SKM-1 treated with dmso at 0.1 percent for 144 hours (cell line): ENCODE measurements around the gene AIG1.

Experiments
- DNase-seq: peaks from one replicate; lab custom pipeline; 2025; ENCODE audit not compliant: unreplicated experiment; lab: John Stamatoyannopoulos, UW

AIG1 gene

GRCh38 chr6:143092768-143093167, 32.1 kb downstream of the AIG1 start:
- DNase-seq = no peak

DNA sequence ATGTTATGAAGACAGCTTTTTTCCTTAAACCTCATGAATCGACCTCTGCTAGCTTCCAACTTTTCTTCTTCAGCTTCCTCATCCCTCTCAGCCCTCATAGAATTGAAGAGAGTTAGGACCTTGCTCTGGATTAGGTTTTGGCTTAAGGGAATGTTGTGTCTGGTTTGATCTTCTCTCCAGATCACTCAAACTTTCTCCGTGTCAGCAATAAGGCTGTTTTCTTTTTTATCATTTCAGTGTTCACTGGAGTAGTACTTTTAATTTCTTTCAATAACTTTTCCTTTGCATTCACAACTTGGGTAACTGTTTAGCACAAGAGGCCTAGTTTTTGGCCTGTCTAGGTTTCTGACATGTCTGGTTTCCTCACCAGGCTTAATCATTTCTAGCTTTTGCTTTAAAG, 32.6 kb downstream of the AIG1 start:
- DNase-seq = no peak

DNA sequence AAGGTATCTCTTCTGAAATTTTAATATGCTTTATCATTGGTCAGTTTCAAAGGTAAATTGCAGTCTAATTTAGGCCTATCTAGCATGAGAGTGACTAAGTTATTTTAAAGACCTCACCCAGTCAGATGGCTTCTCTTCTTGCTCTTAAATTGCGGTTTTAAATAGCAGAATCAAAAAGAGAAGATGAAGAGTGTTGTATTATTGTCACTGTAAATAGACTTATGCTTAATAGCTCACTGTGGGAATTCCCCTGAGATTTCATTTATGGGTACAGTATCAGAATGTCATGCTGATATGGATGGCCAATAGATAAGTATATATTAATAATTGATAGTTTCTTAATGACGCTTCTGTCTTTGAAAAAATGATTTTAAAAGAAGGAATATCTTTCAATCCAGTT, 35.7 kb downstream of the AIG1 start:
- DNase-seq = no peak

GRCh38 chr6:143097224-143097795, 36.6 kb downstream of the AIG1 start:
- DNase-seq = no peak

- DNase-seq = peak; percentile 88
Measured at GRCh38 chr6:143098054-143098671, 37.5 kb downstream of the AIG1 start.

DNA sequence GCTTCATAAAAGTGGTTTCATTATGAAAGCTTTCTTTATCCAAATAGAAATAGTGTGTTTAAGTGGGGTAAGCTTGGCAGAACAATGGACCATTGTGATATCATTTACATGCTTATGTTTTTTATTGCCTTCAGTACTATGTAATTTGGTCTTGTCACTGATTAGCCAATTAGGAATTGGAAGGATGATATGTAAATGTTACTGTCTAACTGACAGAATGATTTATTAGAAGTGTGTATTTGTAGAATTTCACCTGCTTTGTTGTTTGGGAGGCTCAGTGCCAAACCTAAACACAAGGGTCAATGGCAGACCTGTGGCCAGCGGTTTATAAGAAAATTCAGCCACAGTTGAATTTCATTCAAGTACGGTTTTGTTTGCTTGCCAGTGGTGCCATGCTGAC, 39.0 kb downstream of the AIG1 start:
- DNase-seq = no peak

DNA sequence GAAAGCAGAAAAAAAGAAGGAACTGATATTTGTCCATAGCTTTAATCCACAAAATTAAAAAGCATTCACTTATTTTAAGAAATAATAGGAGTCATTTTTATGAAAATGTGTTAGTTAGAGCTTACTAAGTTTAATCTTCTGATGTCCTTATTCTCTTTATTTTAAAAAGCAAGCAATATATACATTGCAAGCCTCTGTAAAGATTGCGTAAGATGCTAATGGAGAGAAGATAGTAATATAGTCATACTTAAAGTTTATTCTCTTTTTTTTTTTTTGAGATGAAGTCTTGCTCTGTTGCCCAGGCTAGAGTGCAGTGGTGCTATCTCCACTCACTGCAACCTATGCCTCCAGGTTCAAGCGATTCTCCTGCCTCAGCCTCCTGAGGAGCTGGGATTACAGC, 39.7 kb downstream of the AIG1 start:
- no peak for DNase-seq

DNA sequence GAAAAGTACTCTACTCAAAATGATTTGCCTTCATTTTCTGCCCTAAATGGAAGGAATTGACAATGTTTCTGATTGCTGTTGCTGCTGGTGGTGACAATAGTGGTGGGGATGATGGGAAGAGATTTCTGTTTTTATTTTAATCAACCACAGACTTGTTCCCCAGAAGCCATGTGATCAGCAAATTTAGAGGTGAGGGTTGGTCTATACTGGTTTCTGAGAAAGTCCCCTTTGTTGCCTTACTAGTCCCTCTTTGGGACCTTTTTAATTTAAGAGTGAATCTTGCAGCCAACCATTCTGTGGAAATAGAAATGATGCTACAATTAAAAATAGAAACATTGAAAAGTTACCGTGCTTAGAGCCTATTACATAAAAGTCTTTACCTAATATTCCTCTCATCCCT, 43.2 kb downstream of the AIG1 start:
- no peak for DNase-seq

GRCh38 chr6:143107440-143107839, 46.8 kb downstream of the AIG1 start:
- no peak for DNase-seq

DNA sequence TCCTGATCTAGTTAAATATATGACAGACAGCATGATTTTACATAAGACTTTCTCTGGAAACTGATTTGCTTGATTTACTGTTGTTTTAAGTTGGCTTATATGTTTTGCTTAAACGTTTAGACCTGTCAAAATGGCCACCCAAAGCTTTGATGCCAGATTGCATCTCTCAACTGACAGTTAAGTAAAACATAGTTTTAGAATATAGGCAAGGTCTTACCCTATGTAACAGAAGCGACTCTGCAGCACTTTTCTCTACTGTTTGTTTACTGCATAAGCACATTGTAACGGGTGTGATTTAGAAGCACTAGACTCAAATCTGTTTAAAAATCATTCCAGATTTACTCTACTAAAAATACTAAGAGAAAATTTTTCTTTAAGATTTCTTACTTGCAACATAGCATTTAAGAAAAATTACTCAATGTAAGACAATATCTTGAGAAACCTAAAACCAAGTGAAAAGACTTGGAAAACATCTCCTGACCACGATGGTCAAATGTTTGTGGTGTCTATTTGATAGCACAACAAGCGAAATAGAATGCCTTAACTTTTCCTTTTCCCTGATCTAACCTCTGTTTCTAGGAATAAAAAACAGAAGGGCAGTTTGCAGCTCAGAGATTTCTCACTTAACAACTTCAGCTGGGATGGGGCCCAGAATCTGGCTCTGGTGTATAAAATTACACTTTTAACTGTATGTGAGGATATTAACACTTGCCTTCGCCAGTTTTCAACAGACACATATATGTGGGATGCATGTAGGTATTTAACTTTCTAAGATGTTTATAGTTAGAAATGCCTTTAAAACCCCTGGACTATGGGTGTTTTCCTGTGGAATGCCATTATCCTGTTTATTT, 47.4 kb downstream of the AIG1 start:
- DNase-seq = no peak

DNA sequence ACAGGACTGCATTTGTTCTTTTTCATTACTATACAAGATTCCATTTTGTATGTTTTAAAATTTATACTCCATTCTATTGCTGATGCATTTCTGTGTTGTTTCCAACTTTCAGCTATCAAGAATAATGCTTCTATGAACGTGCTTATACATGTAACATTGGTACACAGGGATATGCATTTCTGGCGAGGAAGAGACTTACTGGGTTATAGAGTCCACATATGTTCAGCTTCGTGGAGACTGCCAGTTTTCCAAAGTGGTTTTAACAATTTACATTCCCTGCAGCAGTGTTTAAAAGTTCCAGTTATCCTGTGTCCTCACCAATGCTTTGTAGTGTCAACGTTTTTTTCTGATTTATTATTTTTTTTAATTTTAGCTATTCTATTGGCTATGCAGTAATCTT, 48.5 kb downstream of the AIG1 start:
- DNase-seq = no peak

GRCh38 chr6:143110572-143110971, 49.9 kb downstream of the AIG1 start:
- no peak for DNase-seq

DNA sequence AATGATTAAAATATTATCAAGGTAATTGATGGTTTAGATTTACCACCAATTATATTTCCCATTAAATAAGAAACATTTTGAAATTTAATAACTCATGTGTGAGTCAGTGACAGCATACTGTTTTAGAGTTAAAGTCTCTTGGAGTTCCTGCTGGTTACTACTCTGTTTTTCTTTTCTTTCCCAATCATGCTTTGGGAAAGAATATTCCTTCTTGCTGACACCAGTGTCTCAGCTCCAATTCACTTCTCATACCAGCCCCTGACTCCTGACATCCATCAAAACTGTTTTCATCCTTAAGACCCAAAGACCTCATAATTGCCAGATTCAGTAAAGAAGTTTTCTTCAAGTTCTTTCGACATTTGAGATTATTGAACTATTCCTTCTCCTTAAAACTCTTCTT, 50.3 kb downstream of the AIG1 start:
- no peak for DNase-seq

DNA sequence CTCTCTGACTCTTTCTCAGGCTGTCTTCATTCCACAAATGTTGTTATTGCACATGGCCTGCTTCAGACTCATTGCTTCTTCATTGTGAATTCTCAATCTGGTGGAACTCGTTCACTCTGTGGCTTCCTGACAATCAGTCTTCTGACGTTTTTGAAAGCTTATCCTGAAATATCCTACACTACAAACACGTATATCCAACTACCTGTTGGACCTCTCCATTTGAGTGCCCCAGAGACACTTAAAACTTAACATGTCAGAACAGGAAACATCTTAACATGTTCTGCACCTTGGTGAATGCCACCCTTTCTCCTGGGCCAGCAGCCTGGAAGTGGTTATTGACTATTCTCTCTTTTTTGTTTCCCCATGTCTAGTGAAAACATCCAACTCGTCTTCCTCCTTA, 50.8 kb downstream of the AIG1 start:
- no peak for DNase-seq

- no peak for DNase-seq
Measured at GRCh38 chr6:143112084-143112768, 51.5 kb downstream of the AIG1 start.

DNA sequence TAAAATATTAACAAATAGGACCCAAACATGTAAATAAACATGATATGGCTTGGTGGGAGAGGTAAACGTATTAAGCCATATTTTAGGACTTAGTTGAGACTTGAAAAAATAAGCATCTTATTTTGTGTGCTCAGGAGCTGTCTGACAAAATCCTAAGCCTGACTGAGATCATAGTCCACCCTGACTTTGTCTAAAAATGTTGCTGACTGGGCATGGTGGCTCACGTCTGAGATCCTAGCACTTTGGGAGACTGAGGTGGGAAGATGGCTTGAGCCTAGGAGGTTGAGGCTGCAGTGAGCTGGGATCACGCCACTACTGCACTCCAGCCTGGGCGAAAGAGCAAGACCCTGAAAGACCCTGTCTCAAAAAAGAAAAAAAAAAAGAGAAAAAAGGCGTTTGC, 52.1 kb downstream of the AIG1 start:
- DNase-seq = no peak

- DNase-seq = no peak
Measured at GRCh38 chr6:143115728-143116127, 55.0 kb downstream of the AIG1 start.

GRCh38 chr6:143117108-143117507, 56.4 kb downstream of the AIG1 start:
- no peak for DNase-seq

DNA sequence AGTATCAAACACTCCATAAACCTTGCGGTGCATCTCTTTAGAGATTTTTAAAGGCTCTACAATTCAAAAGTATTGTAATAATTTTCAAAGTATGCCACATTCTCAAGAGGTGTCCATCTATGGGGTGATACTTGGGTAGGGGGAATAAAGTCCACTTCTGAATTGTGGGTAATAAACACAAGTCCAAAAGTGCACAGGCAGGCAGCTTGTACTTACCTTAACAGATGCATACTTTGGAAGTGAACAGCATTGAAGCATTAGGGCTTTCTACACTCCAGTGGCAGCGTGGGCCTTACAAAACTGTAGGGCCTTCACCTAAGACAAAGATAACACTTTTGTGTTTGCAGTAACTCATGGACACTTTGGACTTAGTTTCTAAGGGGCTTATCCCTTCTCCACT, 58.6 kb downstream of the AIG1 start:
- DNase-seq = no peak

GRCh38 chr6:143123081-143123480, 62.4 kb downstream of the AIG1 start:
- no peak for DNase-seq

- DNase-seq = no peak
Measured at GRCh38 chr6:143123941-143124340, 63.3 kb downstream of the AIG1 start.

DNA sequence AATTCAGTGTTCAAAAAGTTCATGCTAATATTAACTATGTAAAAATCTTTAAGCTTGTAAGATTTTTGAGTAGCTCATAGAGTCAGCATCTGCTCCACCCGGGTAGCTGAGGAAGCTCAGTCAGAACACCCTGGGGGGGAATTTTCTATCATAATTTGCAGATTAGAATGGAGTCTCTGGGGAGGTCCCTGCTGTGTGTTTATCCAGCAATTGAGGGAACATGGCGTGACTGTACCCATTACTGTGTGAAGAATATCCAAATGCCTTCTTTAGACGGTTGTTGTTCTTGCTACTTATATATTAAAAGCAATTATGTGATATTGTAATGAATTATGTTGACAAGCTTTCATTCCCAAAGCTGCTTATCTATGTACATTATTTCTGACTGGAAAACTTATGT, 64.8 kb downstream of the AIG1 start:
- DNase-seq = no peak
